Natural killer cell (primary cell): ENCODE measurements around the gene AKR7A2. TPM values are rescaled to one million over a fixed set of nuclear protein-coding genes. Genes with fewer than 3 reads are reported as not detected.

Experiments
- ATAC-seq, 3 donors: fragments of 150-1000 bp in 2 of 3; fragments of 200-7000 bp in 1 of 3; cut with Tn5 transposase; 1 replicate in 1 of 3; 2 replicates in 2 of 3; pipeline ENCODE4 v1.10.0; 2021; ENCODE audit warnings: mild to moderate bottlenecking in 2 of 3, moderate library complexity in 2 of 3
- DNase-seq, 2 donors: peaks; one replicate each; pipeline versions ENCODE4 v3.0.0 to v3.0.0-alpha.2; 2013 to 2021; ENCODE audit warnings: mixed read lengths in 1 of 2
- H3K27ac ChIP-seq: one replicate; pipeline ENCODE4 v1.5.1; 2013; ENCODE audit warnings: mild to moderate bottlenecking, low read length
- H3K27me3 ChIP-seq: one replicate; pipeline ENCODE4 v1.6.1; 2013; ENCODE audit warnings: low read length; ENCODE audit not compliant: control insufficient read depth, insufficient read depth
- H3K36me3 ChIP-seq: one replicate; pipeline ENCODE4 v1.6.1; 2013; ENCODE audit warnings: low read length; ENCODE audit not compliant: control insufficient read depth, insufficient read depth
- H3K4me1 ChIP-seq: one replicate; pipeline ENCODE4 v1.6.1; 2013; ENCODE audit warnings: low read length; ENCODE audit not compliant: control insufficient read depth, insufficient read depth
- H3K4me3 ChIP-seq: one replicate; pipeline ENCODE4 v1.5.1; 2013; ENCODE audit warnings: low read length
- H3K9me3 ChIP-seq: one replicate; pipeline ENCODE4 v1.6.1; 2013; ENCODE audit warnings: low read length; ENCODE audit not compliant: control insufficient read depth, insufficient read depth
- H3K27ac Mint-ChIP-seq, 2 donors: one replicate each; pipeline ENCODE4 v1.8.0; 2022; ENCODE audit warnings: mild to moderate bottlenecking in 2 of 2, mixed read lengths in 2 of 2, moderate library complexity in 1 of 2
- H3K27me3 Mint-ChIP-seq, 2 donors: one replicate each; pipeline ENCODE4 v1.8.0; 2022; ENCODE audit warnings: low read depth in 2 of 2, mixed read lengths in 2 of 2
- H3K36me3 Mint-ChIP-seq: one replicate; pipeline ENCODE4 v1.8.0; 2022; ENCODE audit warnings: mixed read lengths
- H3K4me1 Mint-ChIP-seq, 2 donors: one replicate each; pipeline ENCODE4 v1.8.0; 2022; ENCODE audit warnings: mixed read lengths in 2 of 2
- H3K4me3 Mint-ChIP-seq: one replicate; pipeline ENCODE4 v1.8.0; 2022; ENCODE audit warnings: mild to moderate bottlenecking, moderate library complexity, mixed read lengths
- H3K9me3 Mint-ChIP-seq, 2 donors: one replicate each; pipeline ENCODE4 v1.8.0; 2022; ENCODE audit warnings: mixed read lengths in 2 of 2
- WGBS: methylation state at CpG from one replicate; pipeline ENCODE4 v1.1.7; 2013; ENCODE audit warnings: missing lambda C conversion rate; ENCODE audit not compliant: insufficient coverage; 5-methylcytosine and 5-hydroxymethylcytosine counted together
- intact Hi-C: fragments of 100-400 bp; cut with micrococcal nuclease; formaldehyde crosslinking; loops from one replicate; pipeline ENCODE4 v1.14.2; 2022
- total RNA-seq, 4 donors: library from RNA; stranded (reverse); fragments of 120-200 nt in 1 of 4; gene quantifications; one replicate each; pipeline versions ENCODE4 v1.2.3 to v1.2.4, GENCODE V29; 2013 to 2022
- TF ChIP-seq, protein P1 (sequence below): fragments of 200-600 bp; IDR thresholded peaks from one replicate; pipeline ENCODE4 v1.8.0; 2022; ENCODE audit warnings: antibody characterized with exemption

AKR7A2 gene
- total RNA-seq, 3 donors from 2014 or later (not counting 1 experiment from before 2014, with no cell fraction given) = 25.5 to 31.9 (median 28.9) TPM

DNA sequence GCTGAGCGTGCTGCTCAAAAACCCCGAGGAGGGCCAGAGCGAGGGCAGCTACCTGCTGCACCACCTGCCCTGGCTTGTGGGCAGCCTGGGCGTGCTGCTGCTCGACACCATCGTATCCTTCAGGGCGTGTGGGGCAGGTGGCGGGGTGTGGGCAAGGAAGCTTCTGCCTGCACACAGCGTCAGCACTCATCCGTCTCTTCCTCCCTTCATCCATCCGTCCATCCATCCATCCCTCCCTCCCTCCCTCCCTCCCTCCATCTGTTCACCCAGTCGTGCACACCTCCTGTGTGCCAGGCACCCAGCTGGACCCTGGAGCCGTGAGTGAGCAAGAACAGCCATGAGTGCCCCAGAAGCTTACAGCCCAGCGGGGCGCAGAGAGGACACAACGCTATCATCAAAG lies 15.4 kb upstream of the AKR7A2 start:
- DNase-seq (no peak), ATAC-seq (no peak)
- Histone ChIP-seq H3K4me3 (no peak overlapping the region), H3K27ac (no peak overlapping the region), H3K4me1 (no peaks in the 10 kb centered on the region), H3K9me3 (no peaks in the 10 kb centered on the region), H3K36me3 (peaks cover 21% of the 10 kb centered on the region), H3K27me3 (no peaks in the 10 kb centered on the region)
- no peaks in the 10 kb centered on the region for H3K9me3 Mint-ChIP-seq
- intact Hi-C loops = no loop called here
- H3K27ac Mint-ChIP-seq = no peak overlapping the region
- peaks cover 0 to 5% of the 10 kb centered on the region in 2 donors for H3K4me1 Mint-ChIP-seq
- no peaks in the 10 kb centered on the region for H3K27me3 Mint-ChIP-seq
- no peak overlapping the region for H3K4me3 Mint-ChIP-seq
- WGBS = 93% methylated on average over 13 of the region's 16 CpGs
- TF ChIP-seq, protein P1, sequence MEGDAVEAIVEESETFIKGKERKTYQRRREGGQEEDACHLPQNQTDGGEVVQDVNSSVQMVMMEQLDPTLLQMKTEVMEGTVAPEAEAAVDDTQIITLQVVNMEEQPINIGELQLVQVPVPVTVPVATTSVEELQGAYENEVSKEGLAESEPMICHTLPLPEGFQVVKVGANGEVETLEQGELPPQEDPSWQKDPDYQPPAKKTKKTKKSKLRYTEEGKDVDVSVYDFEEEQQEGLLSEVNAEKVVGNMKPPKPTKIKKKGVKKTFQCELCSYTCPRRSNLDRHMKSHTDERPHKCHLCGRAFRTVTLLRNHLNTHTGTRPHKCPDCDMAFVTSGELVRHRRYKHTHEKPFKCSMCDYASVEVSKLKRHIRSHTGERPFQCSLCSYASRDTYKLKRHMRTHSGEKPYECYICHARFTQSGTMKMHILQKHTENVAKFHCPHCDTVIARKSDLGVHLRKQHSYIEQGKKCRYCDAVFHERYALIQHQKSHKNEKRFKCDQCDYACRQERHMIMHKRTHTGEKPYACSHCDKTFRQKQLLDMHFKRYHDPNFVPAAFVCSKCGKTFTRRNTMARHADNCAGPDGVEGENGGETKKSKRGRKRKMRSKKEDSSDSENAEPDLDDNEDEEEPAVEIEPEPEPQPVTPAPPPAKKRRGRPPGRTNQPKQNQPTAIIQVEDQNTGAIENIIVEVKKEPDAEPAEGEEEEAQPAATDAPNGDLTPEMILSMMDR = no peak
- H3K36me3 Mint-ChIP-seq = no peaks in the 10 kb centered on the region

DNA sequence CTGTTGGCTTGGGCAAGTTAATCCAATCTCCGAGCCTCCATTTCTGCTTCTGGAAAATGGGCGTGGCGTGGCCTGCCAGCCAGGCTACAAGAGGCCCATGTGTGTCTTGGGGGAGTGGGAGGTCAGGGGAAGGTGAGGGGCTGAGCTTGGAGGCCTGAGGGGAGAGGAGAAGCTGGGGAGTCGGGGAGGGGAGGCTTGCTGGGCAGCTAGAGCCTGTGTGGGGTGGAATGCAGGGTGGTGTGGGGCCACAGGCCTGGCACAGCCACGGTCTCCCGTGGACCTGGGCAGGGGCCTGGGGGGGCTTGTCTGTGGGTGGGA lies 14.8 kb upstream of the AKR7A2 start:
- no peak overlapping the region for H3K4me3 ChIP-seq
- Mint-ChIP-seq H3K36me3 (no peaks in the 10 kb centered on the region), H3K9me3 (no peaks in the 10 kb centered on the region), H3K27me3 (no peaks in the 10 kb centered on the region), H3K27ac (no peak overlapping the region), H3K4me1 (peaks cover 0 to 5% of the 10 kb centered on the region in 2 donors), H3K4me3 (no peak overlapping the region)
- ATAC-seq (no peak), DNase-seq (no peak)
- no peaks in the 10 kb centered on the region for H3K9me3 ChIP-seq
- H3K36me3 ChIP-seq = peaks cover 21% of the 10 kb centered on the region
- TF ChIP-seq, protein P1 = no peak
- no peaks in the 10 kb centered on the region for H3K27me3 ChIP-seq
- 96% methylated on average over 6 of the region's 6 CpGs for WGBS
- intact Hi-C loops = no loop called here
- H3K27ac ChIP-seq = no peak overlapping the region
- H3K4me1 ChIP-seq = no peaks in the 10 kb centered on the region

DNA sequence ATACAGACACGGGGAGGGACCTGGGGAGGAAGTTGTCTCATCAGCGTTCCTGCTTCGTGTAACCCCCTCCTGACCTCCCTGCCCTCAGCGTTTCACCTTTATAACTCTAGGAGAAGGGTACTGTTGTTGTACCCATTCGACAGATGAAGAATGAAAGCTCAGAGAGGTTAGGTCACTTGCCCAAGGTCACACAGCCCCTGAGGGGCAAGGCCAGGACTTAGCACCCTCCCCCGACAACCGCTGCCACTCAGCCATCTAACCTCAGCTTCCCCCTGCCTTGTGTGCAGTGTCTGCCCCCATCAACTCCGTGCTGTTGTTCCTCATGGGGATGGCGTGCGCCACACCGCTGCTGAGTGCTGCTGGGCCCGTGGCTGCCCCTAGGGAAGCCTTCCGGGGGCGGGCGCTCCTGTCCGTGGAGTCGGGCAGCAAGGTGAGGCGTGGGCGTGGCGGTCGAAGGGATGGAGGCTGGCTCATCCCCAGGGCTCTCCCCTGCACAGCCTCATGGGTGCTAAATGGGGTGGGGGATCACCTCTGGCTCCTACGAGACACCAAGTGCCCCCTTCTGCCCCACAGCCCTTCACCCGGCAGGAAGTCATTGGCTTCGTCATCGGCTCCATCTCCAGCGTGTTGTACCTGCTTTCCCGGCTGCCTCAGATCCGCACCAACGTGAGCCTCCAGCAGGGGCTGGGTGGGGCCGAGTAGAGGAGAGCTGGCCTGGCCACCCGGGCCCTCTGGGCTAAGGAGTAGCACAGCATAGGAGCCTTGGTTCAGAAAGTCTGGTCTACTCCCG lies 14.2 kb upstream of the AKR7A2 start:
- DNase-seq (no peak), ATAC-seq (peak in 1 of 3 donors; percentile 45)
- Mint-ChIP-seq H3K36me3 (no peaks in the 10 kb centered on the region), H3K27ac (no peak overlapping the region), H3K4me1 (peaks cover 0 to 5% of the 10 kb centered on the region in 2 donors), H3K27me3 (no peaks in the 10 kb centered on the region), H3K9me3 (no peaks in the 10 kb centered on the region), H3K4me3 (no peak overlapping the region)
- Histone ChIP-seq H3K36me3 (peaks cover 21% of the 10 kb centered on the region), H3K27ac (no peak overlapping the region), H3K4me3 (no peak overlapping the region), H3K4me1 (no peaks in the 10 kb centered on the region), H3K27me3 (no peaks in the 10 kb centered on the region), H3K9me3 (no peaks in the 10 kb centered on the region)
- TF ChIP-seq, protein P1 = no peak
- intact Hi-C loops = no loop called here
- WGBS = 91% methylated on average over 32 of the region's 32 CpGs
